Gastrocnemius medialis (tissue), 4 donors: ENCODE measurements around the gene PIP5KL1. TPM values are rescaled to one million over a fixed set of nuclear protein-coding genes. Genes with fewer than 3 reads are reported as not detected.

Source experiments
- ATAC-seq, 2 donors: fragments of 150-250 bp; one replicate each; pipeline ENCODE4 v1.9.1; 2016
- DNase-seq, 2 donors: peaks; one replicate each; pipeline ENCODE4 v3.0.0-alpha.2; 2019
- H3K27ac ChIP-seq, 4 donors: fragments of 200-600 bp; sonication (generic); 1 replicate in 1 of 4; 2 replicates in 3 of 4; pipeline ENCODE4 v1.5.1; 2016 to 2018; ENCODE audit warnings: mild to moderate bottlenecking in 2 of 4, moderate library complexity in 1 of 4
- H3K27me3 ChIP-seq, 3 donors: fragments of 200-600 bp; sonication (generic) in 2 of 3; 1 replicate in 1 of 3; 2 replicates in 2 of 3; pipeline versions ENCODE4 v1.5.1 to v1.6.0; 2016 to 2019; ENCODE audit warnings: mild to moderate bottlenecking in 1 of 3, moderate library complexity in 1 of 3
- H3K36me3 ChIP-seq, 2 donors: fragments of 200-600 bp; sonication (generic) in 1 of 2; one replicate each; pipeline ENCODE4 v1.5.1; 2017 to 2018
- H3K4me1 ChIP-seq, 2 donors: fragments of 200-600 bp; sonication (generic) in 1 of 2; one replicate each; pipeline ENCODE4 v1.5.1; 2016 to 2017; ENCODE audit warnings: mild to moderate bottlenecking in 2 of 2
- H3K4me3 ChIP-seq, 4 donors: fragments of 200-600 bp; sonication (generic) in 3 of 4; 1 replicate in 1 of 4; 2 replicates in 3 of 4; pipeline ENCODE4 v1.5.1; 2016 to 2019; ENCODE audit warnings: mild to moderate bottlenecking in 2 of 4
- H3K9me3 ChIP-seq, 3 donors: fragments of 200-600 bp; sonication (generic) in 2 of 3; 1 replicate in 1 of 3; 2 replicates in 2 of 3; pipeline ENCODE4 v1.5.1; 2016 to 2019
- CTCF ChIP-seq, 5 experiments: fragments of 450-650 bp in 3 of 5; fragments of 200-600 bp in 2 of 5; sonication (generic) in 2 of 5; IDR thresholded peaks in 4 of 5; conservative IDR thresholded peaks in 1 of 5; 1 replicate in 4 of 5; 2 replicates in 1 of 5; pipeline ENCODE4 v1.5.1; 2016 to 2019; ENCODE audit warnings: antibody characterized with exemption in 5 of 5, mild to moderate bottlenecking in 3 of 5, moderate library complexity in 3 of 5
- POLR2A ChIP-seq, 2 donors: fragments of 450-650 bp; IDR thresholded peaks; one replicate each; pipeline ENCODE4 v1.6.1; 2017; ENCODE audit warnings: antibody characterized with exemption in 2 of 2, mild to moderate bottlenecking in 2 of 2, moderate library complexity in 2 of 2
- in situ Hi-C, 4 donors: fragments of 200-750 bp; cut with MboI; loops; one replicate each; pipeline versions ENCODE4 v1.15.0 to v1.8.0; 2017; ENCODE audit warnings: low sequenced_read_pairs in 4 of 4
- intact Hi-C: fragments of 100-400 bp; cut with DNase I; formaldehyde crosslinking; loops from one replicate; pipeline ENCODE4 v1.15.1; 2023; ENCODE audit warnings: low total_unique reads
- total RNA-seq, 4 donors: library from RNA; depleted of rRNA; stranded (reverse); fragments of >200 nt; gene quantifications; one replicate each; pipeline versions ENCODE4 v1.1.0 to v1.2.3, GENCODE V29; 2016

Gene PIP5KL1
- total RNA-seq, 4 donors from 2014 or later, result 4.2 TPM; not detected in 3

- no peak for ATAC-seq
Measured at GRCh38 chr9:127908660-127908926, 22.0 kb downstream of the PIP5KL1 start.

GRCh38 chr9:127907867-127908659, 22.5 kb downstream of the PIP5KL1 start:
- Histone ChIP-seq H3K27ac (no peak overlapping the region), H3K27me3 (no peaks in the 10 kb centered on the region), H3K4me3 (no peak overlapping the region), H3K9me3 (no peaks in the 10 kb centered on the region), H3K4me1 (peaks cover 14 to 17% of the 10 kb centered on the region in 2 donors), H3K36me3 (peaks cover 0 to 27% of the 10 kb centered on the region in 2 donors)
- in situ Hi-C loops (loop anchor here in 1 of 4 donors (25.0 kb wide), 1 partner anchor 671 kb away; no protein-coding TSS in a partner anchor), intact Hi-C loops (no loop called here)
- DNase-seq (no peak), ATAC-seq (no peak)
- TF ChIP-seq CTCF (IDR thresholded peaks at IDR 0.05 in 4 of 5, conservative IDR thresholded peaks at IDR 0.05 in 1 of 5), result no peak
- no peak for TF ChIP-seq POLR2A (IDR thresholded peaks at IDR 0.05)

More at GRCh38 chr9:127908660-127908926, 22.0 kb downstream of the PIP5KL1 start:
- no peak for DNase-seq
- intact Hi-C loops (no loop called here), in situ Hi-C loops (loop anchor here in 1 of 4 donors (25.0 kb wide), 1 partner anchor 671 kb away; no protein-coding TSS in a partner anchor)
- Histone ChIP-seq H3K27ac (no peak overlapping the region), H3K9me3 (no peaks in the 10 kb centered on the region), H3K36me3 (peaks cover 0 to 32% of the 10 kb centered on the region in 2 donors), H3K4me1 (peaks cover 12 to 13% of the 10 kb centered on the region in 2 donors), H3K27me3 (no peaks in the 10 kb centered on the region), H3K4me3 (no peak overlapping the region)
- no peak for TF ChIP-seq CTCF (IDR thresholded peaks at IDR 0.05 in 4 of 5, conservative IDR thresholded peaks at IDR 0.05 in 1 of 5)

GRCh38 chr9:127905788-127906191, 24.8 kb downstream of the PIP5KL1 start:
- intact Hi-C loops (no loop called here), in situ Hi-C loops (loop anchor here in 1 of 4 donors (25.0 kb wide), 1 partner anchor 668 kb away; no protein-coding TSS in a partner anchor)
- no peak for TF ChIP-seq CTCF (IDR thresholded peaks at IDR 0.05 in 4 of 5, conservative IDR thresholded peaks at IDR 0.05 in 1 of 5)
- TF ChIP-seq POLR2A (IDR thresholded peaks at IDR 0.05), result no peak
- Histone ChIP-seq H3K9me3 (no peaks in the 10 kb centered on the region), H3K4me1 (peaks cover 14 to 15% of the 10 kb centered on the region in 2 donors), H3K4me3 (no peak overlapping the region), H3K27ac (peak overlapping the region in 3 of 4 donors; percentile 63 to 75 (median 69)), H3K27me3 (no peaks in the 10 kb centered on the region), H3K36me3 (peaks cover 0 to 17% of the 10 kb centered on the region in 2 donors)
- ATAC-seq (no peak), DNase-seq (no peak)

- H3K9me3 ChIP-seq, result no peaks in the 10 kb centered on the region
- ATAC-seq (no peak), DNase-seq (no peak)
- H3K4me1 ChIP-seq, result peaks cover 14 to 15% of the 10 kb centered on the region in 2 donors
- H3K36me3 ChIP-seq, result peaks cover 0 to 17% of the 10 kb centered on the region in 2 donors
- in situ Hi-C loops (loop anchor here in 1 of 4 donors (25.0 kb wide), 1 partner anchor 668 kb away; no protein-coding TSS in a partner anchor), intact Hi-C loops (no loop called here)
- peak overlapping the region; percentile 9 to 75 (median 66) for H3K27ac ChIP-seq
- TF ChIP-seq CTCF (IDR thresholded peaks at IDR 0.05 in 4 of 5, conservative IDR thresholded peaks at IDR 0.05 in 1 of 5) (no peak), POLR2A (IDR thresholded peaks at IDR 0.05) (no peak)
- no peaks in the 10 kb centered on the region for H3K27me3 ChIP-seq
- H3K4me3 ChIP-seq, result no peak overlapping the region
Measured at GRCh38 chr9:127905004-127905728, 25.4 kb downstream of the PIP5KL1 start.
